Heart right ventricle (tissue), 16 donors: ENCODE results near the gene DNALI1. TPM values are rescaled to one million over a fixed set of nuclear protein-coding genes. Genes with fewer than 3 reads are reported as not detected.
"Not testable (repeated sequence)": the region's sequence is repeated elsewhere in the genome, so short reads cannot be mapped to it uniquely, and the experiment has no call there.

Source experiments
- ATAC-seq, 8 donors: fragments of 200-7000 bp; cut with Tn5 transposase; one replicate each; pipeline ENCODE4 v1.9.1; 2020; ENCODE audit warnings: mild to moderate bottlenecking in 8 of 8, moderate library complexity in 8 of 8, moderate number of reproducible peaks in 1 of 8
- DNase-seq, 2 donors: peaks; one replicate each; pipeline ENCODE4 v3.0.0-alpha.2; 2020
- H3K27ac ChIP-seq, 10 donors: fragments of 200-600 bp; sonication (generic) in 2 of 10; one replicate each; pipeline versions ENCODE4 v1.5.0 to v1.8.0; 2020 to 2022; ENCODE audit warnings: mild to moderate bottlenecking in 3 of 10
- H3K27me3 ChIP-seq, 7 donors: fragments of 200-600 bp; one replicate each; pipeline ENCODE4 v1.8.0; 2021 to 2022; ENCODE audit warnings: mild to moderate bottlenecking in 2 of 7
- H3K36me3 ChIP-seq, 9 donors: fragments of 200-600 bp; sonication (generic) in 1 of 9; one replicate each; pipeline versions ENCODE4 v1.5.0 to v1.8.0; 2020 to 2022; ENCODE audit warnings: mild to moderate bottlenecking in 2 of 9
- H3K4me1 ChIP-seq, 9 donors: fragments of 200-600 bp; sonication (generic) in 1 of 9; one replicate each; pipeline versions ENCODE4 v1.5.0 to v1.8.0; 2020 to 2022; ENCODE audit warnings: mild to moderate bottlenecking in 4 of 9
- H3K4me3 ChIP-seq, 10 donors: fragments of 200-600 bp; sonication (generic) in 2 of 10; one replicate each; pipeline versions ENCODE4 v1.5.0 to v1.8.0; 2020 to 2022; ENCODE audit warnings: mild to moderate bottlenecking in 7 of 10, moderate library complexity in 2 of 10
- H3K9me3 ChIP-seq, 11 donors: fragments of 200-600 bp in 10 of 11; sonication (generic) in 2 of 11; one replicate each; pipeline versions ENCODE4 v1.5.0 to v1.8.0; 2013 to 2022; ENCODE audit warnings: mild to moderate bottlenecking in 2 of 11, control low read depth in 1 of 11, moderate library complexity in 1 of 11
- CTCF ChIP-seq, 9 donors: fragments of 200-600 bp; sonication (generic) in 2 of 9; IDR thresholded peaks; one replicate each; pipeline versions ENCODE4 v1.5.0 to v1.8.0; 2021 to 2022; ENCODE audit warnings: antibody characterized with exemption in 9 of 9, mild to moderate bottlenecking in 5 of 9, moderate library complexity in 1 of 9
- WGBS, 2 donors: extraction: QIAGEN DNeasy Blood & Tissue Kit; methylation state at CpG; one replicate each; pipeline ENCODE4 v1.1.7; 2013; ENCODE audit warnings: inconsistent platforms in 1 of 2; 5-methylcytosine and 5-hydroxymethylcytosine counted together
- intact Hi-C, 10 donors: fragments of 100-400 bp; cut with DNase I; formaldehyde crosslinking; loops; one replicate each; pipeline versions ENCODE4 v1.11.1 to v1.14.2; 2022
- polyA plus RNA-seq, 2 donors: library from polyadenylated mRNA; stranded (reverse); fragments of 200-250 nt; gene quantifications; one replicate each; pipeline ENCODE4 v1.2.3, GENCODE V29; 2013
- total RNA-seq, 10 donors: library from RNA; stranded (reverse); fragmentation: NEBNext Ultra II Directional in 3 of 10; extraction: Animal tissue kit (Norgen Biotek cat#: 25700) in 3 of 10; gene quantifications; one replicate each; pipeline versions ENCODE4 v1.2.1 to v1.2.4, GENCODE V29; 2021 to 2023
- donor health status: Arrhythmogenic right ventricular cardiomyopathy.
- donor health status: ischemic (EF 13 %, LVEDD 7.1; RV severe dilation, severe dysfunction).
- donor health status: healthy with polysubstance abuse.
- donor health status: DM: no; HTN: yes; CAD: no.
- donor health status: DM: no; HTN: no; CAD: no.
- donor health status: ischemic (EF 25% LVEDD 6.9; RV normal size, moderate dysfunction).
- donor health status: ischemic (EF 25% LVEDD 5.7; RV mildly dilated, moderate dysfunction).
- donor health status: healthy.
- donor health status: DM: yes; HTN: yes; CAD: no.
- donor health status: Ischemic cardiomyopathy.
- donor health status: ischemic (EF 35%, LVEDD 5.7; RV mildly dilated, moderate dysfunction).
- donor health status: nonischemic (EF 11% LVEDD 7.7; RV severe dilation, severe dysfunction).
- donor health status: DM: yes; HTN: yes; CAD: no.
- donor health status: PGD.
- donor health status: ischemic (EF 29% LVEDD 5.4; RV normal size, mild dysfunction).
- donor health status: nonischemic (EF 23%, LVEDD 6.1; RV moderate dilation, normal function).

Gene DNALI1
- total and polyA plus RNA-seq, 12 donors = 1.9 to 9.4 (median 4.0) TPM

GRCh38 chr1:37514350-37515184, 42.2 kb upstream of the DNALI1 start, which contains the start of gene MEAF6:
MEAF6 (minus strand) TSS chr1:37514766; CDS start chr1:37514746, 20 bp downstream.
- peak; percentile 53 to 92 (median 77) for TF ChIP-seq CTCF (IDR thresholded peaks at IDR 0.05)
- H3K4me3 ChIP-seq = peak within 1 kb of the TSS; percentile 59 to 96 (median 83)
- H3K9me3 ChIP-seq = no peaks in the 10 kb centered on the region
- 0 to 1% methylated on average over 80 to 100 of the region's 100 CpGs for WGBS, 2 donors
- DNase-seq = peak; percentile 80 to 88
- H3K4me1 ChIP-seq = peaks cover 6 to 30% (median 20%) of the 10 kb centered on the region in 9 donors
- peak; percentile 97 to 99 (median 99) for ATAC-seq
- intact Hi-C loops = loop anchor here in 2 of 10 donors (2.0 to 10.0 kb wide), 2 partner anchors 40 to 80 kb away; partner anchors contain the start of genes GNL2 (in 2 of the 2) and SNIP1 (in 1 of the 2)
- peak within 1 kb of the TSS; percentile 69 to 99 (median 96) for H3K27ac ChIP-seq
- H3K36me3 ChIP-seq = peaks cover 0 to 36% (median 0%) of the 10 kb centered on the region in 9 donors
- H3K27me3 ChIP-seq = peaks cover 0 to under 1% (median 0%) of the 10 kb centered on the region in 7 donors

- H3K9me3 ChIP-seq = no peaks in the 10 kb centered on the region
- intact Hi-C loops = loop anchor here in 3 of 10 donors (2.0 to 10.0 kb wide), 3 partner anchors 37 to 79 kb away; partner anchors contain the start of genes GNL2 (in 2 of the 3) and SNIP1 (in 1 of the 3)
- peaks cover 0 to 30% (median 0%) of the 10 kb centered on the region in 9 donors for H3K36me3 ChIP-seq
- no peak for DNase-seq
- peaks cover 6 to 30% (median 20%) of the 10 kb centered on the region in 9 donors for H3K4me1 ChIP-seq
- peak overlapping the region; percentile 59 to 96 (median 83) for H3K4me3 ChIP-seq
- H3K27ac ChIP-seq = peak overlapping the region; percentile 69 to 99 (median 96)
- TF ChIP-seq CTCF (IDR thresholded peaks at IDR 0.05) = no peak
- peaks cover 0 to 5% (median 0%) of the 10 kb centered on the region in 7 donors for H3K27me3 ChIP-seq
- WGBS, 2 donors = 73 to 75% methylated on average over 18 of the region's 18 CpGs
- ATAC-seq = no peak
Observed at GRCh38 chr1:37515185-37516034, 41.3 kb upstream of the DNALI1 start.

GRCh38 chr1:37517569-37517968, 39.2 kb upstream of the DNALI1 start:
- peaks cover 0 to 5% (median 0%) of the 10 kb centered on the region in 7 donors for H3K27me3 ChIP-seq
- DNase-seq = no peak
- intact Hi-C loops = loop anchor here in 3 of 10 donors (2.0 to 10.0 kb wide), 2 partner anchors 35 to 77 kb away; partner anchors contain the start of gene GNL2 (in 2 of the 3)
- H3K27ac ChIP-seq = no peak overlapping the region
- H3K36me3 ChIP-seq = peaks cover 0 to 9% (median 0%) of the 10 kb centered on the region in 9 donors
- no peak for TF ChIP-seq CTCF (IDR thresholded peaks at IDR 0.05)
- no peak overlapping the region for H3K4me3 ChIP-seq
- ATAC-seq = no peak
- H3K9me3 ChIP-seq = no peaks in the 10 kb centered on the region
- WGBS, 2 donors = 91 to 100% methylated on average over 1 of the region's 1 CpG
- peaks cover 6 to 23% (median 18%) of the 10 kb centered on the region in 9 donors for H3K4me1 ChIP-seq

- WGBS, 2 donors = 92 to 94% methylated on average over 12 to 21 of the region's 31 CpGs
- not testable (repeated sequence) for ATAC-seq
- intact Hi-C loops = loop anchor here in 2 of 10 donors (10.0 kb wide), 1 partner anchor 77 kb away; the partner anchor contains the start of gene GNL2 (in 2 of the 2)
Observed at GRCh38 chr1:37518241-37518640, 38.5 kb upstream of the DNALI1 start.

GRCh38 chr1:37518929-37519328, 37.8 kb upstream of the DNALI1 start:
- intact Hi-C loops = loop anchor here in 2 of 10 donors (10.0 kb wide), 1 partner anchor 76 kb away; the partner anchor contains the start of gene GNL2 (in 2 of the 2)

More at GRCh38 chr1:37518241-37518640, 38.5 kb upstream of the DNALI1 start:
- not testable (repeated sequence) for H3K36me3 ChIP-seq, H3K27ac ChIP-seq, DNase-seq, H3K27me3 ChIP-seq, H3K9me3 ChIP-seq, H3K4me3 ChIP-seq
- H3K4me1 ChIP-seq = peaks cover 6 to 16% (median 11%) of the 10 kb centered on the region in 9 donors

More at GRCh38 chr1:37518929-37519328, 37.8 kb upstream of the DNALI1 start:
- WGBS, 2 donors = 76 to 82% methylated on average over 15 of the region's 15 CpGs
- H3K9me3 ChIP-seq, ATAC-seq, H3K4me1 ChIP-seq, H3K36me3 ChIP-seq, H3K27ac ChIP-seq, DNase-seq, H3K27me3 ChIP-seq: not testable (repeated sequence)
- peak overlapping the region in 1 of 10 donors; percentile 24 for H3K4me3 ChIP-seq
